ENCODE results near the gene CTDSP2. TPM values are rescaled to one million over a fixed set of nuclear protein-coding genes. Genes with fewer than 3 reads are reported as not detected.

The CTDSP2 gene
- polyA plus RNA-seq, 1 of the 3 experiments (the other 2 are of a cell fraction) = 119 TPM

DNA sequence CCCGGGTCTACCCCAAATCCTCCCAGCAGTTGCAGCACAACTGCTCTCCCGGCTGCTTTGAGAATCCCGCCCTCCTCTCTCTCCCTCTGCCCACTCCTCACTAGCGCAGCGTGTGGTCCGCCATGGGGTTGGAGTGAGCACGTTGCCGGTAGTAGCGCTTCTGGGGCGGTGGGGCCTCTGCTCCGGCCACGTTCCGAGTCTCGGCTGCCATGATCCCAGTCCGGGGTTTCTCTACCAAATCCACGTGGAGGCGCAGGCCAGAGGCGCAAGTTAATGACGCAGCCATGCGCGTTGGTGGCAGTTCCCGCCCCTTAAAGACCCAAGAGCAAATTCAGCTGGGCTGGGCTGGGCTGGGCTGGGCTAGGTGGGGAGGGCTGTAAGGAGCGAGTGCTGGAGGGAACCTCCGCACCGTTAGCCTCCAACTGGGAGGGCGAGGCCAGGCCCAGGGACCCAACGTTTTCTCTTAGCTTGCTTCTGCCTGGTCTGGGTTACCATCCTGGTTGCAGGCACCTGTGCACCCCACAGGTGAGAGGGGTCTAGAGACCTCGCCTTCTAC lies 74.6 kb downstream of the CTDSP2 start, which contains the start of gene METTL1:
Gene METTL1, minus strand, starts transcription at position 233 of the 556 bp plus-strand sequence. Its CDS starts 22 bp downstream, at position 211.
- peaks cover 3% of the 10 kb centered on the region for H3F3A ChIP-seq (replicated peaks; ENCODE audit: insufficient read depth)
- CTCF ChIA-PET = interaction anchor here (0.8 to 1.5 kb wide), 4 partner anchors 9 to 46 kb away, joined by 4 to 6 read pairs (median 4); partner anchors contain the start of gene TSFM
- peak; percentile 94 for DNase-seq
- TF ChIP-seq GATA2 (CRISPR knock-in tag; IDR thresholded peaks at IDR 0.05) = no peak
- peak; percentile 100 for TF ChIP-seq MXI1 (IDR thresholded peaks at IDR 0.05; ENCODE audit: low read depth, low read length)
- TF ChIP-seq RCOR1 (IDR thresholded peaks at IDR 0.05; ENCODE audit: low read length) = no peak
- peak; percentile 92 for TF ChIP-seq YY1 (IDR thresholded peaks at IDR 0.05; ENCODE audit: low read depth)
- no peak for TF ChIP-seq TCF12 (IDR thresholded peaks at IDR 0.05)
- TF ChIP-seq MEF2A (IDR thresholded peaks at IDR 0.05; ENCODE audit: borderline replicate concordance, low read depth) = no peak
- TF ChIP-seq EP300 (IDR thresholded peaks at IDR 0.05; ENCODE audit: borderline replicate concordance in 1 of 2, low read depth in 1 of 2, low read length in 1 of 2) = no peak
- no peak for TF ChIP-seq RAD21 (IDR thresholded peaks at IDR 0.05; ENCODE audit: low read length)
- TF ChIP-seq TEAD4 (IDR thresholded peaks at IDR 0.05; ENCODE audit: borderline replicate concordance, insufficient read depth) = no peak
- no peak; the same call in 1 of the 2 replicates for TF ChIP-seq RFX5 (IDR thresholded peaks at IDR 0.05; ENCODE audit: low read length)
- 0 out of 2 replicates have a peak, but pooled peaks have one; percentile 11 for TF ChIP-seq ELF1 (IDR thresholded peaks at IDR 0.05)
- no peak for TF ChIP-seq SMC3 (IDR thresholded peaks at IDR 0.05; ENCODE audit: low read depth, low read length)
- TF ChIP-seq GABPA (IDR thresholded peaks at IDR 0.05; ENCODE audit: low read depth) = no peak
- TF ChIP-seq EZH2phosphoT487 (IDR thresholded peaks at IDR 0.05; ENCODE audit: borderline replicate concordance, low read depth) = no peak
- TF ChIP-seq, protein P1, sequence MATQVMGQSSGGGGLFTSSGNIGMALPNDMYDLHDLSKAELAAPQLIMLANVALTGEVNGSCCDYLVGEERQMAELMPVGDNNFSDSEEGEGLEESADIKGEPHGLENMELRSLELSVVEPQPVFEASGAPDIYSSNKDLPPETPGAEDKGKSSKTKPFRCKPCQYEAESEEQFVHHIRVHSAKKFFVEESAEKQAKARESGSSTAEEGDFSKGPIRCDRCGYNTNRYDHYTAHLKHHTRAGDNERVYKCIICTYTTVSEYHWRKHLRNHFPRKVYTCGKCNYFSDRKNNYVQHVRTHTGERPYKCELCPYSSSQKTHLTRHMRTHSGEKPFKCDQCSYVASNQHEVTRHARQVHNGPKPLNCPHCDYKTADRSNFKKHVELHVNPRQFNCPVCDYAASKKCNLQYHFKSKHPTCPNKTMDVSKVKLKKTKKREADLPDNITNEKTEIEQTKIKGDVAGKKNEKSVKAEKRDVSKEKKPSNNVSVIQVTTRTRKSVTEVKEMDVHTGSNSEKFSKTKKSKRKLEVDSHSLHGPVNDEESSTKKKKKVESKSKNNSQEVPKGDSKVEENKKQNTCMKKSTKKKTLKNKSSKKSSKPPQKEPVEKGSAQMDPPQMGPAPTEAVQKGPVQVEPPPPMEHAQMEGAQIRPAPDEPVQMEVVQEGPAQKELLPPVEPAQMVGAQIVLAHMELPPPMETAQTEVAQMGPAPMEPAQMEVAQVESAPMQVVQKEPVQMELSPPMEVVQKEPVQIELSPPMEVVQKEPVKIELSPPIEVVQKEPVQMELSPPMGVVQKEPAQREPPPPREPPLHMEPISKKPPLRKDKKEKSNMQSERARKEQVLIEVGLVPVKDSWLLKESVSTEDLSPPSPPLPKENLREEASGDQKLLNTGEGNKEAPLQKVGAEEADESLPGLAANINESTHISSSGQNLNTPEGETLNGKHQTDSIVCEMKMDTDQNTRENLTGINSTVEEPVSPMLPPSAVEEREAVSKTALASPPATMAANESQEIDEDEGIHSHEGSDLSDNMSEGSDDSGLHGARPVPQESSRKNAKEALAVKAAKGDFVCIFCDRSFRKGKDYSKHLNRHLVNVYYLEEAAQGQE (IDR thresholded peaks at IDR 0.05; ENCODE audit: low read depth, low read length) = peak; percentile 61
- TF ChIP-seq NRF1 (IDR thresholded peaks at IDR 0.05; ENCODE audit: low read depth, low read length) = peak; percentile 36; the same call in 1 of the 2 replicates
- TF ChIP-seq, protein P2, sequence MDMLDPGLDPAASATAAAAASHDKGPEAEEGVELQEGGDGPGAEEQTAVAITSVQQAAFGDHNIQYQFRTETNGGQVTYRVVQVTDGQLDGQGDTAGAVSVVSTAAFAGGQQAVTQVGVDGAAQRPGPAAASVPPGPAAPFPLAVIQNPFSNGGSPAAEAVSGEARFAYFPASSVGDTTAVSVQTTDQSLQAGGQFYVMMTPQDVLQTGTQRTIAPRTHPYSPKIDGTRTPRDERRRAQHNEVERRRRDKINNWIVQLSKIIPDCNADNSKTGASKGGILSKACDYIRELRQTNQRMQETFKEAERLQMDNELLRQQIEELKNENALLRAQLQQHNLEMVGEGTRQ (IDR thresholded peaks at IDR 0.05; ENCODE audit: borderline replicate concordance, low read depth, low read length) = no peak
- peak; percentile 86; the same call in 1 of the 2 replicates for TF ChIP-seq POLR2AphosphoS5 (IDR thresholded peaks at IDR 0.05; ENCODE audit: low read depth, low read length)
- TF ChIP-seq, protein P3, sequence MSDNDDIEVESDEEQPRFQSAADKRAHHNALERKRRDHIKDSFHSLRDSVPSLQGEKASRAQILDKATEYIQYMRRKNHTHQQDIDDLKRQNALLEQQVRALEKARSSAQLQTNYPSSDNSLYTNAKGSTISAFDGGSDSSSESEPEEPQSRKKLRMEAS (IDR thresholded peaks at IDR 0.05; ENCODE audit: low read depth) = peak; percentile 100
- TF ChIP-seq RXRA (IDR thresholded peaks at IDR 0.05; ENCODE audit: borderline replicate concordance, low read depth) = no peak
- TF ChIP-seq CHD2 (IDR thresholded peaks at IDR 0.05; ENCODE audit: low read length, partially characterized antibody) = peak; percentile 76
- TF ChIP-seq FOSL2 (IDR thresholded peaks at IDR 0.05; ENCODE audit: borderline replicate concordance, low read depth) = no peak
- TF ChIP-seq, protein P4, sequence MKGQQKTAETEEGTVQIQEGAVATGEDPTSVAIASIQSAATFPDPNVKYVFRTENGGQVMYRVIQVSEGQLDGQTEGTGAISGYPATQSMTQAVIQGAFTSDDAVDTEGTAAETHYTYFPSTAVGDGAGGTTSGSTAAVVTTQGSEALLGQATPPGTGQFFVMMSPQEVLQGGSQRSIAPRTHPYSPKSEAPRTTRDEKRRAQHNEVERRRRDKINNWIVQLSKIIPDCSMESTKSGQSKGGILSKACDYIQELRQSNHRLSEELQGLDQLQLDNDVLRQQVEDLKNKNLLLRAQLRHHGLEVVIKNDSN (IDR thresholded peaks at IDR 0.05; ENCODE audit: borderline replicate concordance, low read depth) = peak; percentile 68; the same call in 1 of the 2 replicates
- TF ChIP-seq FOXM1 (IDR thresholded peaks at IDR 0.05; ENCODE audit: low read depth) = no peak
- TF ChIP-seq TAF1 (IDR thresholded peaks at IDR 0.05; ENCODE audit: borderline replicate concordance, low read depth, low read length) = peak; percentile 84
- TF ChIP-seq, protein P5, sequence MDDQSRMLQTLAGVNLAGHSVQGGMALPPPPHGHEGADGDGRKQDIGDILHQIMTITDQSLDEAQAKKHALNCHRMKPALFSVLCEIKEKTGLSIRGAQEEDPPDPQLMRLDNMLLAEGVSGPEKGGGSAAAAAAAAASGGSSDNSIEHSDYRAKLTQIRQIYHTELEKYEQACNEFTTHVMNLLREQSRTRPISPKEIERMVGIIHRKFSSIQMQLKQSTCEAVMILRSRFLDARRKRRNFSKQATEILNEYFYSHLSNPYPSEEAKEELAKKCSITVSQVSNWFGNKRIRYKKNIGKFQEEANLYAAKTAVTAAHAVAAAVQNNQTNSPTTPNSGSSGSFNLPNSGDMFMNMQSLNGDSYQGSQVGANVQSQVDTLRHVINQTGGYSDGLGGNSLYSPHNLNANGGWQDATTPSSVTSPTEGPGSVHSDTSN (IDR thresholded peaks at IDR 0.05) = peak; percentile 30

More for the DNA sequence above, 74.6 kb downstream of the CTDSP2 start, which contains the start of gene METTL1:
- 0% methylated on average over 5 of the region's 28 CpGs for WGBS (ENCODE audit: low lambda C conversion rate)
- peaks cover 9 to 21% of the 10 kb centered on the region in 2 experiments for H3K36me3 ChIP-seq (replicated peaks in 1 of 2; ENCODE audit: control insufficient read depth in 1 of 2, insufficient read depth in 2 of 2, low read length in 1 of 2)
- no peaks in the 10 kb centered on the region for H3K9me3 ChIP-seq
- peaks cover 3 to 13% of the 10 kb centered on the region in 2 experiments; a peak in 1 of 4 replicates for H3K4me1 ChIP-seq (ENCODE audit: control insufficient read depth in 1 of 2, insufficient read depth in 2 of 2, low read depth in 1 of 2, low read length in 1 of 2)
- peak within 1 kb of the TSS; percentile 88 for H3K9ac ChIP-seq
- peak within 1 kb of the TSS; percentile 88 for H2AFZ ChIP-seq (ENCODE audit: low read depth)
- H3K79me2 ChIP-seq (ENCODE audit: insufficient read depth) = peaks cover 33% of the 10 kb centered on the region
- peak within 1 kb of the TSS; percentile 60 to 78 for H3K4me3 ChIP-seq (ENCODE audit: low read depth in 2 of 2, low read length in 1 of 2)
- peak within 1 kb of the TSS; percentile 92 to 93 for H3K27ac ChIP-seq (ENCODE audit: low read depth in 2 of 2, low read length in 1 of 2)
- H3K9me2 ChIP-seq = no peaks in the 10 kb centered on the region
- peak within 1 kb of the TSS; percentile 93 for H3K4me2 ChIP-seq
- POLR2A ChIA-PET = interaction anchor here (0.7 to 1.2 kb wide), 4 partner anchors 8 to 18 kb away, joined by 4 to 5 read pairs (median 4); no protein-coding TSS in a partner anchor
- no peaks in the 10 kb centered on the region for H3K27me3 ChIP-seq (ENCODE audit: insufficient read depth)
- H4K20me1 ChIP-seq (ENCODE audit: insufficient read depth) = no peaks in the 10 kb centered on the region
